WERI-Rb-1 (cell line): ENCODE results near the gene PBXIP1.

ENCODE experiments used
- DNase-seq: peaks from one replicate; pipeline ENCODE4 v3.0.0-alpha.2; 2020
- H3K27ac ChIP-seq: fragments of 250-450 bp; sonication (Bioruptor Pico); 2 replicates; pipeline ENCODE4 v1.5.1; 2020; ENCODE audit warnings: mild to moderate bottlenecking, moderate library complexity
- H3K27me3 ChIP-seq: fragments of 250-450 bp; sonication (Bioruptor Pico); 2 replicates; pipeline ENCODE4 v1.5.1; 2021; ENCODE audit warnings: mild to moderate bottlenecking, low read depth, moderate library complexity; ENCODE audit not compliant: insufficient read depth, severe bottlenecking
- H3K36me3 ChIP-seq: fragments of 250-450 bp; sonication (Bioruptor Pico); 2 replicates; pipeline ENCODE4 v1.5.1; 2020; ENCODE audit warnings: mild to moderate bottlenecking, moderate library complexity
- H3K4me3 ChIP-seq: 2 replicates; pipeline ENCODE4 v1.5.1; 2011; ENCODE audit warnings: low read depth, mild to moderate bottlenecking, control low read depth, low read length
- H3K9me3 ChIP-seq: fragments of 250-450 bp; sonication (Bioruptor Pico); 2 replicates; pipeline ENCODE4 v1.5.1; 2021; ENCODE audit warnings: mild to moderate bottlenecking, moderate library complexity; ENCODE audit not compliant: severe bottlenecking
- TF ChIP-seq, protein P1 (sequence below): IDR thresholded peaks from 2 replicates; pipeline ENCODE4 v1.5.1; 2011; ENCODE audit warnings: low read depth, mild to moderate bottlenecking, control low read depth, inconsistent platforms, low read length

The PBXIP1 gene

DNA sequence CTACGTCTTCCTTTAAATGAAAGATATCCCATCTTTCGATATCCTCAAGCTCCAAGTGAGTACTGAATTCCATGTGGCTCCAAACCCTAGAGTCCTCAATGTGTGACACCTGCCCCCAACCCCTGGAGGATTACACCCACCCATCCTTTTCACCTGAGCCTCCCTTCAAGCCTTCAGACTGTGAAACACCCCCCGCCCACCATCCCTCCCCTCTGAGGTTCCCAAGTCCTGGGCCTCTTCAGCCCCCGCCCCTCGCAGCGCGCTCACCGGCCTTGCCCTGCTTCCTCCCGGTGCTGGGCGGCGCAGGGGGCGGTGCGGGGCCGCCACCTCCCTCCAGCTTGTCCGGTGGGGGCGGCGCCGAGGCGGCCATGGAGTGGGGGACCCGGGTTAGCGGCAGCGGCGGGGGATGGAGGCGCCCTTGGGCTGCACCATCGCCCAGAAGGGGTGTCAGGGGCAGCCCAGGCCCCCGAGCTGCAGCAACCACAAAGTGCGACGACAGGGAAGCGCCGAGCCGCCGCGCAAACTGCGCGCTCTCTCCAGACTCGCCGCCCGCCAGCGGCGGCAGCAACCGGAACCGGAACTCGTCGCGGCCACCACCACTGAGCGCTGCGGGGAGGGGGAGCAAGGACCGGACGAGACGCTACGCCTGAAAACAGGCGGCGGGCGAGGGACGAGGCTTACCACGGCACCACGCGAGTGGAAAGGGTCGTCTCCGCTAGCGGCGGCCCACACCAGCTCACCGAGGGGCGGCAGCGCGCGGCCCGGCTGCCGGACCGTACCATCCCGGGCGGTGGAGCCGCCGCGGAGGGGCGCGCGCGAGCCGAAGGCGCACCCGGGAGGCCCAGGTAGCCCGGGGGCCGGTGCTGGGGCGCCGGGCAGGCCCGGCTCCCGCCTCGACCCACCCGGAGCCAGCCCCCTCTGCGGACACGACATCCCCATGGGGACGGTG lies 5.6 kb upstream of the PBXIP1 start, which contains the start of gene PYGO2:
Gene PYGO2 (minus strand): TSS at position 576 of the 949 bp plus-strand sequence. CDS start 206 bp downstream, at position 370.
- Histone ChIP-seq H3K36me3 (peaks cover 69% of the 10 kb centered on the region), H3K27me3 (no peaks in the 10 kb centered on the region), H3K9me3 (no peaks in the 10 kb centered on the region), H3K4me3 (peak within 1 kb of the TSS; percentile 64), H3K27ac (peak within 1 kb of the TSS; percentile 99)
- TF ChIP-seq, protein P1, sequence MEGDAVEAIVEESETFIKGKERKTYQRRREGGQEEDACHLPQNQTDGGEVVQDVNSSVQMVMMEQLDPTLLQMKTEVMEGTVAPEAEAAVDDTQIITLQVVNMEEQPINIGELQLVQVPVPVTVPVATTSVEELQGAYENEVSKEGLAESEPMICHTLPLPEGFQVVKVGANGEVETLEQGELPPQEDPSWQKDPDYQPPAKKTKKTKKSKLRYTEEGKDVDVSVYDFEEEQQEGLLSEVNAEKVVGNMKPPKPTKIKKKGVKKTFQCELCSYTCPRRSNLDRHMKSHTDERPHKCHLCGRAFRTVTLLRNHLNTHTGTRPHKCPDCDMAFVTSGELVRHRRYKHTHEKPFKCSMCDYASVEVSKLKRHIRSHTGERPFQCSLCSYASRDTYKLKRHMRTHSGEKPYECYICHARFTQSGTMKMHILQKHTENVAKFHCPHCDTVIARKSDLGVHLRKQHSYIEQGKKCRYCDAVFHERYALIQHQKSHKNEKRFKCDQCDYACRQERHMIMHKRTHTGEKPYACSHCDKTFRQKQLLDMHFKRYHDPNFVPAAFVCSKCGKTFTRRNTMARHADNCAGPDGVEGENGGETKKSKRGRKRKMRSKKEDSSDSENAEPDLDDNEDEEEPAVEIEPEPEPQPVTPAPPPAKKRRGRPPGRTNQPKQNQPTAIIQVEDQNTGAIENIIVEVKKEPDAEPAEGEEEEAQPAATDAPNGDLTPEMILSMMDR: peak; percentile 82
- DNase-seq: peak; percentile 97

DNA sequence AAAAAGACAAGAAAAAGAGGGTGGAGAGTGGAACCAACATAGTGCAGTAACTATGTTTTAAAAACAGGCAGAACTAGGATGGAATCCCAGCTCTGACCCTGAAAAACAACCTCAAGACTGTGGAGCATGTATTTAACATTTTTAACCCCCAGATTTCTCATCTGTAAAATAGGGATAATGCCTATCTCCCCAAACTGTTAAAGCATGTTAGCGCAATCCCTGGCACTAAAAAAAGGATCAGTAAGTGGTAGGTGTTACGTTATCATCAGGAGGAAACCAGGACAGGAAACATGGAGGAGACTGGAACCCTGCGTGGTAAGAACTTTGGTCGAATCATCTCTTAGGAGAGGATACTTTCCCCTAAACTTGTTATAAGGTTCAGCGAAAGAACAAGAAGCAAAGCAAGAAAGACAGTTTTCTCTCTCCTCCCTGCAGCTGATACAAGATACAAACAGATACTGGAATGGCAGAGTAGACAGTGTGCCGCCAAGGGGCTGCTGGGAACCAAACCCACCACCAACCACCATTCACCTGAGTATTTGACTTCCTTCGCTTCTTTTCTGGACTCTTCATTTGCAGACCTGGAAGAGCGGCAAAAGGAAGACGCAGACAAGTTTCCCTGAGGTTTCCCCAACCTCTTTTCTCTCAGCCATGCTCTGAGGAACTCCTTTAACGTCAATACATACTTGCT lies 4.7 kb upstream of the PBXIP1 start:
- Histone ChIP-seq H3K27me3 (no peaks in the 10 kb centered on the region), H3K36me3 (peaks cover 60% of the 10 kb centered on the region), H3K27ac (peak overlapping the region; percentile 99), H3K9me3 (no peaks in the 10 kb centered on the region), H3K4me3 (peak overlapping the region; percentile 64)
- TF ChIP-seq, protein P1: no peak
- DNase-seq: no peak

DNA sequence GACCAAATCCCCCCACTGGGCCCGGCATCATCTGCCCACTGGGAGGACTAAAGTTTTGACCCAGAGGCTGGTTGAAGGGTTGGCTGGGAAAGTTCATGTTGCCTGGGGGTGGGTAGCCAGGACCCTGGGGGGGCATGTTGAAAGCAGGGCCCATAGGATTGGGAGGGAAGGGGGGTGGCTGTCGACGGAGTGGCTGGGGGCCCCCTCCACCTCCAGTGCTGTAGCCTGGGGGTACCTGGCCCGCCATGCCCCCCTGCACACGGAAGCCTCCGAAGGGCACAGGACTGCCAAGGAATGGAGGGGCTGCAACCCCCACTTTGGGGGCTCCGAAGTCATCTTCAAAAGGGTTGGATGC lies 3.5 kb upstream of the PBXIP1 start:
- Histone ChIP-seq H3K36me3 (peaks cover 48% of the 10 kb centered on the region), H3K9me3 (no peaks in the 10 kb centered on the region), H3K27ac (no peak overlapping the region), H3K27me3 (no peaks in the 10 kb centered on the region), H3K4me3 (no peak overlapping the region)
- TF ChIP-seq, protein P1: no peak
- DNase-seq: no peak

DNA sequence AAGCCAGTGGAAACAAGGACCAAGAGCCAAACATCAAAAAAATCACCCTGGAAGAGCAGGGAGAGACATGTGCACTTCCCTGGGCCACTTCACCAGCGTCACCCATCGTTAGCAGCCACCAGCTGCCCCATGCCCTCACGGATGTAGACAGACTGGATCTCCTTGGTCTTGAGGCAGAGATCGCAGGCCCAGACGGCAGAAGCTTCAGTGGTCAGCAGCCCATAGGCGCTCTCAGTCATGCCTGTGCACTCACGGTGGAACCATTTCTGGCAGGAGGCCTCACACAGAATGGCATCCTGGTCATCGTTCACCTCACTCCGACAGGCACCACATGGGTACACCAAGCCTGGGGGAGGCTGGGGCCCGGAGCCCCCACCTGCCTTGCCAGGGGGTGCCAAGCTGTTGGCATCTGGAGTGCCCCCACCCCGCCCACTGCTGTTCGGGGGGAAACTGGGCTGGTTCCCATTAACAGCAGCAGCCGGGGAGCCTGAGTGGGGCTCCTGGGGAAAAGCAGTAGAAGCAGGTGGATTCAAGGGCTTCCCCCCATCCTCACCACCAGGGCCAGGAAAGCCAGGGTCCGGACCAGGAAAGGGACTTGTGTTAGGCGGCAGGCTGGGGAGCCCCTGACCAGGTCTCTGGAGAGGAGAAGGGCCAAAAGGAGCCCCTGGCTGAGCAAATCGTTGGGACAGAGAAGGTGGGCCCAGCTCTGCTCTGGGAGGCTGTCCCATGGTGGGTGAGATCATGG lies 3.0 kb upstream of the PBXIP1 start:
- TF ChIP-seq, protein P1: no peak
- Histone ChIP-seq H3K9me3 (no peaks in the 10 kb centered on the region), H3K36me3 (peaks cover 44% of the 10 kb centered on the region), H3K27me3 (no peaks in the 10 kb centered on the region), H3K4me3 (no peak overlapping the region), H3K27ac (no peak overlapping the region)
- no peak for DNase-seq

DNA sequence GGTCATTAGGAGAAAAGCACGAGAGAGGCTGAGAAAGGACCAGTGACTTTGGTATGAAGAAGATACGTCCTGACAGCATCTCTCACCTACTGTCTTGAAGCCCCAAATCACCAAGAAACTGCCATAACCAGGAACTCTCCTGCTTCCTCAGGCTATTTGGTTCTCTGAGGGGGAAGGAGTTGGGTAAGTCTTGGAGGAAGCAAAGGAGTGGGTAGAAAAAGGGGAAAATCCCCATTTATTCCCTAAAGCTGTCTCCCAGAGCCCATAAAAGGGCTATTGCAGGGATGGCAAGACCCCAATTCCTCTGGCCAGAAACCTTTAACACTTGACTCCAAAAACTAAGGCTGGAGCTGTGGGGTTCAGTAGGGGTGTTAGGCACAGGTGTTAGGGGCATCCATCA lies 2.1 kb upstream of the PBXIP1 start:
- no peaks in the 10 kb centered on the region for H3K9me3 ChIP-seq
- H3K4me3 ChIP-seq: no peak overlapping the region
- TF ChIP-seq, protein P1: no peak
- no peak for DNase-seq
- peaks cover 36% of the 10 kb centered on the region for H3K36me3 ChIP-seq
- H3K27me3 ChIP-seq: no peaks in the 10 kb centered on the region
- H3K27ac ChIP-seq: 0 out of 2 replicates have a peak overlapping the region, but pooled peaks have one; percentile 88
